Colonic mucosa (tissue), 4 donors: Measurements from ENCODE around the gene NEGR1. TPM values are rescaled to one million over a fixed set of nuclear protein-coding genes. Genes with fewer than 3 reads are reported as not detected.

ENCODE experiments used
- DNase-seq: peaks from one replicate; pipeline ENCODE4 v3.0.0-alpha.2; 2020
- H3K27ac ChIP-seq: fragments of 200-600 bp; one replicate; pipeline ENCODE4 v1.8.0; 2021
- H3K27me3 ChIP-seq: fragments of 200-600 bp; one replicate; pipeline ENCODE4 v1.8.0; 2021
- H3K36me3 ChIP-seq: fragments of 200-600 bp; one replicate; pipeline ENCODE4 v1.8.0; 2021
- H3K4me1 ChIP-seq: fragments of 200-600 bp; one replicate; pipeline ENCODE4 v1.8.0; 2021; ENCODE audit warnings: mild to moderate bottlenecking
- H3K4me3 ChIP-seq: fragments of 200-600 bp; one replicate; pipeline ENCODE4 v1.8.0; 2021
- H3K9ac ChIP-seq, 2 donors: one replicate each; pipeline ENCODE4 v1.7.0; 2013; ENCODE audit warnings: control low read depth in 2 of 2, low read depth in 2 of 2, low read length in 2 of 2
- H3K9me3 ChIP-seq: fragments of 200-600 bp; one replicate; pipeline ENCODE4 v1.8.0; 2021
- CTCF ChIP-seq: fragments of 200-600 bp; IDR thresholded peaks from one replicate; pipeline ENCODE4 v1.8.0; 2022; ENCODE audit warnings: antibody characterized with exemption, mild to moderate bottlenecking
- intact Hi-C: fragments of 100-400 bp; cut with DNase I; formaldehyde crosslinking; loops from one replicate; pipeline ENCODE4 v1.14.1; 2022
- total RNA-seq, 2 donors: library from RNA; stranded (reverse); fragmentation: NEBNext Ultra II Directional in 1 of 2; extraction: Animal tissue kit (Norgen Biotek cat#: 25700) in 1 of 2; gene quantifications; one replicate each; pipeline ENCODE4 v1.2.1, GENCODE V29; 2021
- donor health status: healthy.
- donor health status: DM: no; HTN: no; CAD: no.
- donor health status: DM: no; HTN: no; CAD: no.

The NEGR1 gene
- total RNA-seq, 2 donors from 2014 or later: 4.0 to 9.2 TPM

DNA sequence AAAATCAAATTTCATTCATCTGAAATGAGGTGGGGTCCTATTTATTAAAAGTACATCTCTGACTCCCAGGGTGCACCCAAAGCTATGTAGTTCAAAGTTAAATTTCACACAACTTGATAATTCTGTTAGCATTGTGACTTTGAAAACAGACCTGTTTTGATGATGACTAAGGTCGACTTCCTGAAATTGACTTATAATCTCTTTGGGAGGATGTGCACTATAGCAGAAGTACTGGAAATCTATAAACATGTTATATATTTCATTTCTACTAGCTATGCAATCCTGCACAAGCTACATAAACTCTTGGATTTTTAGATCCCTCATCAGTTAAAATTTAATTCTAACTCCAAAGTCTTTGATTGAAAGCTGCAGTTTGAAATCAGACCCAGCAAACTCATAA lies 507.6 kb downstream of the NEGR1 start:
- no peak for DNase-seq
- H3K27me3 ChIP-seq: no peaks in the 10 kb centered on the region
- H3K9ac ChIP-seq: no peak overlapping the region
- TF ChIP-seq CTCF: no peak
- no peaks in the 10 kb centered on the region for H3K4me1 ChIP-seq
- intact Hi-C loops: no loop called here
- no peaks in the 10 kb centered on the region for H3K36me3 ChIP-seq
- H3K4me3 ChIP-seq: no peak overlapping the region
- no peak overlapping the region for H3K27ac ChIP-seq
- no peaks in the 10 kb centered on the region for H3K9me3 ChIP-seq

DNA sequence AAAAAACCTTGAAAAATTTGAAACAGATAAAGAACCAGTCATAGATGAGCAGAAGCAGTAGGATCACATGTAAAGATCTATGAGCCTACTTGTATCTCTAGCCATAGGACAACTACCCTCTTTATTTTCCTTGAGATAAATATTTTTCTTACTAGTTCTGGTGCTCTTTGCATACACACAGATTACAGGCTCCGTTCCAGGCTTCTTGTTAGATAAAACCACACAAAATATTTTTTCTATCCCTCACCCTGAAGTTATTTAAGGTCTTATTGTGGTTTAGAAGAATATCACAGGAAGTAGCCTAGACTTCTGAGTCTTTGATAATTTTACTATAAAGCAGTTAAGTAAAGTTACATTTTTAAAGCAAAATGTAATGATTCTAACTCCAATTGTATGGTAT lies 512.2 kb downstream of the NEGR1 start:
- Histone ChIP-seq H3K9me3 (no peaks in the 10 kb centered on the region), H3K4me3 (no peak overlapping the region), H3K36me3 (no peaks in the 10 kb centered on the region), H3K27ac (no peak overlapping the region), H3K4me1 (no peaks in the 10 kb centered on the region), H3K9ac (no peak overlapping the region), H3K27me3 (no peaks in the 10 kb centered on the region)
- intact Hi-C loops: no loop called here
- DNase-seq: no peak
- TF ChIP-seq CTCF: no peak

DNA sequence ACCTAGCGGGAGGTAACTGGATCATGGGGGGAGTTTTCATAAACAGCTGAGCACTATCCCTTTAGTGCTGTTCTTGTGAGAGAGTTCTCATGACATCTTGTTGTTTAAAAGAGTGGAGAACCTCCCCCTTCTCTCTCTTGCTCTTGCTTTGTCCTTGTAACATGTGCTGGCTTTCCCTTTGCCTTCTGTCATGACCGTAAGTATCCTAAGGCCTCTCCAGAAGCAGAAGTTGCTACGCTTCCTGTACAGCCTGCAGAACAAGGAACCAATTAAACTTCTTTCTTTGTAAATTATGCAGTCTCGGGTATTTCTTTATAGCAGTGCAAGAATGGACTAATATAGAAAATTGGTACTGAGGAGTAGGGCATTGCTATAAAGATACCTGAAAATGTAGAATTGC lies 515.6 kb downstream of the NEGR1 start:
- H3K36me3 ChIP-seq: no peaks in the 10 kb centered on the region
- no peak overlapping the region for H3K27ac ChIP-seq
- DNase-seq: no peak
- no peak for TF ChIP-seq CTCF
- intact Hi-C loops: no loop called here
- H3K9me3 ChIP-seq: no peaks in the 10 kb centered on the region
- H3K9ac ChIP-seq: no peak overlapping the region
- H3K4me3 ChIP-seq: no peak overlapping the region
- H3K27me3 ChIP-seq: no peaks in the 10 kb centered on the region
- H3K4me1 ChIP-seq: no peaks in the 10 kb centered on the region

DNA sequence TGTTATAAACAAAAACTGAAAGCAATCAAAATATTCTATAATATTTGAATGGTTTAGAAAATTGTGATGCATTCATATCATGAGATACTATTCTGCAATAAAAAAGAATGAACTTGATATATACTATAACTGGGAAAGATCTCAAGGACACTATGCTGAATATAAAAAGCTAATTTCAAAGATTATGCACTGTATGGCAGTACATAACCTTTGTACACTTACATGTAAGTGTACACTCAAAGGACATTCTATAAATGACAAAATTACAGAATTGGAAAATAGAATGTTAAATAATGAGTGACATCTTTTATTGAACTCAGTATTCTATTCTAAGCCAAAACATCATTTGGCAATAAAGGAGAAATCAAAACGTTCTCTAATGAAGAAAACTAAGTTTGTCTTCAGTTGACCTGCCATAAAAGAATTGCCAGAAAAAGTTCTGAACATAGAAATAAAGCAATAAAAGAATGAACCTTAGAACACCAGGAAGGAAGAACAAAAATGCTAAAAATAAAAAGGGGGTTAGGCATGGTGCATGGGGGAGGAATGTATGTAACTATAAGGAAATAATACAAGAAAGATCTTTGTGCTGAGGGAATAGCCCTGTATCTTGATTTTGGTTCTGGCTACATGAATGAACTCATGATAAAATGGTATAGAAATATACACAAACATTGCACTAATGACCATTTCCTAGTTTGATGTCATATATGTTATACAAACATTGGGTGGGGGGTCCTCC lies 519.7 kb downstream of the NEGR1 start:
- H3K27ac ChIP-seq: peak overlapping the region; percentile 54
- intact Hi-C loops: no loop called here
- no peak overlapping the region for H3K9ac ChIP-seq
- H3K4me3 ChIP-seq: no peak overlapping the region
- TF ChIP-seq CTCF: no peak
- H3K27me3 ChIP-seq: no peaks in the 10 kb centered on the region
- no peaks in the 10 kb centered on the region for H3K4me1 ChIP-seq
- no peaks in the 10 kb centered on the region for H3K9me3 ChIP-seq
- no peak for DNase-seq
- no peaks in the 10 kb centered on the region for H3K36me3 ChIP-seq

- no peak overlapping the region for H3K9ac ChIP-seq
- DNase-seq: no peak
Measured at GRCh38 chr1:71755441-71755840, 526.9 kb downstream of the NEGR1 start.

More at GRCh38 chr1:71755441-71755840, 526.9 kb downstream of the NEGR1 start:
- Histone ChIP-seq H3K36me3 (no peaks in the 10 kb centered on the region), H3K4me3 (no peak overlapping the region), H3K27me3 (no peaks in the 10 kb centered on the region), H3K9me3 (no peaks in the 10 kb centered on the region), H3K27ac (no peak overlapping the region), H3K4me1 (no peaks in the 10 kb centered on the region)
- no peak for TF ChIP-seq CTCF
- intact Hi-C loops: no loop called here
